HTR-8/SVneo (cell line): ENCODE measurements around the gene KMT5B.

ENCODE experiments used
- DNase-seq: peaks from one replicate; pipeline ENCODE4 v3.0.0; 2011; ENCODE audit warnings: low spot score, mixed read lengths; ENCODE audit not compliant: insufficient read length
- FAIRE-seq: peaks from 2 replicates; lab custom pipeline; 2011; peaks lifted over from hg19 to GRCh38; lab: Jason Lieb, UNC

KMT5B gene

DNA sequence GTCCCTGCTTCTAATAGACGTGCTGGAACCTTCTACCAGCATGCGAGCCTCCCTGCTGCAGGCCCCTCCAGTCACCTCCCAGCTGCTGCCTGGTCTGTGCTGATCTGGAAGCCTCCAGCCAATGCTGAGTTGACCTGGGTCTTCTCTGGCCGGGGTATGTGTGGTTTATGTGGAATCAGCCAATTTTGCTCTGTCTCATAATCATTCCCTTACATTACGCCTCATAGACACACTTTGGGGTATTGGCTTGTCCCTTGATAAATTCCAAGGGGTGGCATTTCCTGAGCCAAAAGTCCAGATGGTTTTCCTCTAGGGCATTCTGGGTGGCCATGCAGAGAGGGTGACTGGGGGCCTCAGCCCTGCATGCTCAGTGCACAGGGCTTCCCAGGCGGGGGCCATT is 8.3 kb upstream of the KMT5B start:
- DNase-seq (no peak), FAIRE-seq (no peak)

DNA sequence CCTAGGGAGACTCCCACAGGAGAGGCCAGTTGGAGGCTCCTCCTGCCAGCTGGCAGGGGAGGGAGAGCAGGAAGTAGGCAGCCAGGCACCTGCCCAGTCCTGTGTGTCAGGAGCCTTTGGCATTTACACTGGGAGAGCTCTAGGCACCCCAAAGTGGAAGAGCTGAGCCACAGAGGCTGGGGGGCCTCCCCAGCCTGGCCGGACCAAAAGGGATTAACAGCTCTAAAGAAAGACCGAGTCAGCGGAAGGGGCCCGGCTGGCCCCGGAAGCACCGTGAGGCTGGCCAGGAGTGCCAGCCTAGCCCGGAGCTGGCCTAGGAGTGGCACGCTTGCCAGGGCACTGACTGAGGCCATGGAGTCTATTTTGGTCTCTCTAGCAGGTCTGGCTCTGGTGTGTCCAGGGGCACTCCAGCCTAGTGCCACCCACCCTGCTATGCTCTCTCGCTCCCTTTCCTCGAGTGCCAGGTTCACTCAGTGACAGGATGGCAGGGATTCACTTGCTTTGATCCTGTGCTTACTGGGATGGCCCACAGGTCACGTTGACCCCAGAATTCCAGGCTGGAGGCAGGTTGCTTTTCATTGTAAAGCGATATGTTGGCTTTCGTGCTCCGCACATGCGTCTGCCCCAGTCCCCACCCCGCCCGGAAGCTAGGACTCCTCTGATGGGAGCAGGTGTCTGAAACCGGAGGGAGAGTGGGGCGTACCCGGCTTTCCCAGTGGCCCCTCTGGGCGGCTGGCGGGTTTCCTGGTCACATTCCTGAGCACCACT is 3.3 kb upstream of the KMT5B start:
- FAIRE-seq (no peak), DNase-seq (no peak)

DNA sequence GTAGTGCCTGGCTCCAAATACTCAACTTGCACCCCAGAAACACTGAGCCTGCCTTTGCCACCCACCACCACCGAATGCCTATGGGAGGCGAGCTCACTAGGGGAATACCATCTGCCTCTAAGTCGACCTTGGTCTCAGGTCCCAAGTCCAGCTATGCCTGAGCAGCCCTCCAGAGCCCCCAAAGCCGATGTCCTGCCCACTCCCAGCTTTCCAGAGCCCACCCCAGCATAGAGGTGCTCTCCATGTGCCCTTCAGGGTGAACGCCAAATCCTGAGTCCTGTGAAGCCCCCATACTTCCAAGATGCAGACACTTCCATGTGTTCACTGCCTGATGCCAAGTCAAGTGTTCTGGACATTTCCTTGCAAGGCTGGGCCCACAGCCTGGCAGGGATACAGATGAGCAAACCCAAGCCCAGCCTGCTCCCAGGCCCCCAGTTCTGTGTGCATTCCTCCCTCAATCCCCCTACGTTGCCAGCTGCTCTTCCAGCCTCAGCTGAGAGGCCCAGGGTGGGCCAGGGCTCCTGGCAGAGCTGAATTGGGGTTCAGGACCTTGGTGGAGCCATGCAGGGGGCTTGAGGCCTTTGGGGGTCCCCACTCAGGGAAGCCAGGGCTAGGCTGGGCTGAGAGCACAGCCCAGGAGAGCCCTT is 2.6 kb upstream of the KMT5B start:
- DNase-seq (no peak), FAIRE-seq (no peak)

DNA sequence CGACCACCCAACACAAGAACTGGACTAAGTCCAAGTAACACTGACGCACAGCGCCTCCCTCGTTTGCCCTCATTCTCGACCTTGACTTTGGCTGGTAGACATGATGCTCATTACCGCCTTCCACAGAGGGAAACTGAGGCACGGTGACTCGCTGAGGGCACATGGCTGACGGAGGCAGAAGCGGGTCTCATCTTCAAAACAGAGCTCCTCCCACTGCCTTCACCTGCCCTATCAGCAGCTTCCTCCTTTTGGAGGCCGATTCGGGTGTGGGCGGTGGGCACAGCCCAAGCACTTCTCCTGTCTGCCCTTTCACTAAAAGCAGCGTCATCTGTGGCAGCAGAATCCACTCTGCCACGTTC is 2.0 kb upstream of the KMT5B start:
- FAIRE-seq (peak; percentile 86), DNase-seq (no peak)

DNA sequence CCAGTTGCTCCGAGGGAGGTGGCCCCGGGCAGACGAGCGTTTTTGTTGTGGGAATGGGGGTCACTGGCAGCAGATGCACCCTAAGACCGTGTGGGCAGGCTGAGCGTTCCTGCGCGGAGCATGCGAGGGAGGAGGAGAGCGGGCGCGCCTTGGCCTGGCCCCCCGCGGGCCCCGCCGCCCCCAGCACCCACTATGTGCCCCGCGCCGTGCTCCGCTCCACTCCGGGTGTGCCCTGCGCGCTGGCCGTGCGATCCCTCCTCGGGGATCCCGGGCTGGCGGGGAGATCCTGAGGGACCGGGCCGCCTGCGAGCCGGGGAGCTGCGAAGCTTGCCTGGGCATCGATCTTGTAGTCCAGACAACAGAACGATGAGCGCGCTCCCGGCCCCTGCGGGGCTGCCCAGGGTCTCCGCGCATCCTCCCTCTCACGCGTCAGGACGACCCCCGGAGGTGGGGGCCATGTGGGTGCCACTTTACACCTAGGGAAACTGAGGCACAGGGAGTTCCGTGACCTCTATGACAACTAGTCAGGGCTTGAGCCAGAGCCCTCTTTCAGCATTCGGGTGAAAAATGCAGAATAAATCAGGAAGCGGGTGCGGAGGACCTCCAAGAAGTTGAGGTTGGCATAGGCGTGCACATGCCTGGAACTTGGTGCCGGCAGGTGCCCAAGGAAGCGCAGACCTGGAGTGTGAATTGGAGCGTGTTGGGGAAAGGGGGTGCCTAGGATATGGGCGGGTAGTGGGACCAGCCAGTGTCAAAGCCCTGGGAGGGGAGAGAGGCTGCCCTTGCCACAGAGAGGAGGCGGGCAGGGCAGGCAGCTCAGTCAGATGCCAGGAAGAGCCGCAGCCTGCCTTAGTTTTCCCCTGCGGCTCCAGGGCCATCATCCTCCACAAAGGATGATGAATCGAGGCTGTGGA is 1.3 kb upstream of the KMT5B start:
- peak; percentile 34 for DNase-seq
- peak; percentile 66 for FAIRE-seq

DNA sequence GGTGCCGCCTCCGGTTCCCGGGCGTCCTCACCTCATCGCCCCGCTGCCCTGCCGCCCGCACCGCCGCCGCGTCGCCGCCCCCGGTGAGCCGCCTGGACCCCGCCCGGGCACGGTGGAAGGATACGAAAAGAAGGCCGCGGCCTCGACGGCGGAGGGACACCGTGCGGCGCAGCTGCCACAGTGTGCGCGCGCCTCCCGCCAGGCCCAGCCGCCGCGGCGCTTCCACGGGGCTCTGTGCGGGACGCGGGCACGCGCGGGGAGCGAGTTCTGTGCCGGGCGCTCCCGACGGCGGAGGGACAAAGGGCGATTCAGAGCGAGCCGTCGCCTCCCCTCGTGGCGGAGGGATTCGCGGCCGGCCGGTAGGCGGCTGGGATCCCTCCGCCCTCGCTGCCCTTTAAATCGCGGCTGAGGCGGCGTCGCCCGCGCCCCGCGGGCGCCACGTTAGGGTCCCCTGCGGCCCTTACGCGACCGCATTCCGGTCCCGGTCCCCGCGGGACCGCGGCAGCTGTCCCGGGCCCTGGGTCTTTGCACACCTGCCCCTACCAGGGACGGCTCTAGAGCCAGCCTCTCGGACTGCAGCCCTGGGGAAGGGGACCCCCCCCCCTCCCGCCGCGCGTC is 568 bp upstream of the KMT5B start:
- peak; percentile 51 for FAIRE-seq
- DNase-seq = peak; percentile 90

DNA sequence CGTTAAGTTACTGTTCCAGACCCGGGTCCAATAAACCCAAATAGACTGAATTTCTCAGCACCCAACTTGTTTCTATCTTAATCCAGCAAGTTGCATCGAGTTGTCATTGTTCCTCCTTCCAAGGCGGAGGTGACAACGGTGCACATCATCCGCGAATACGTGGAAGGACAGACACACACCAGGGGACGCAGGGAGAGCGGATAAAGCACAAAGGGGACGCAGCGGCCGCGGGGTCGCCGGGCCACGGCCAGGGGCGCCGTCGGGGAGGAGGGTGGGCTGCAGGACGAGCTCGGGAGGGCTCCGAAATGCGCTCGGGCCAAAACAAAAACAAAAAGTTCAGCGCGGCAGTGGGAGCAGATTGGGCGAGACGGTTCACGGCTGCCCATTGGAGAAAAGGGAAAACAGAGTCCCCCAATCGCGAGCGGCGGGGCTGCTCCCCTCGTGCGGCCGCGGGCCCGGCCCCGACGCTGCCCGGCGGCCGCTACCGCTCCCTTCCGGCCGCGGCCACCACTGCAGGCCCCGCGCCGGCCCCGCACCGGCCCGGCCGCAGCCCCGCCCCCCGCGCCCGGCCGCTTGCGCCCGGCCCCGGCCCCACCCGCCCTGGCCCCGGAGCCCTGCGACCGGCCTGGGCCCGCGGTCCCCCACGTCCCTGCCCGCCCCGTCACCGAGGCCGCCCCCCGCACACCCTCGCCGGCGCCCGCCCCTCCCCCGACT is 518 bp downstream of the KMT5B start:
- peak; percentile 86 for DNase-seq
- FAIRE-seq = peak; percentile 80

DNA sequence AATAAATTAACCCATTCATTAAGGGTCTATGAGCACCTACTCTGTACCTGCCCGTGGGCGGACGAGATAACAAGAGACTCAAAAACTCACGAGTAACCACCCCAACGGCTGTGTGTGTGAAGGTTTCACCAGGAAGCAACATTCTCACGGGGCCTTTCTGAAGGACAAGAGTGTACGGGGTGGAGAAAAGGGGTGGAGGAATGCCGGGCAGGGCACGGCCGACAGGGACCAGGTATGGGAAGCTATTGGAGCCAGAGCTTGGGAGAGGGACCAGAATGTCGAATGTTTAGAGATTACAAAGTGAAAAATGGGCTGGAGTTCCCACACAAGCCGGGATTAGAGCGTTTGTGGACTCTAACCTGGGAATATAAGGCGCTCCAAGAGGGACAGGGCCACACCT is 1.6 kb downstream of the KMT5B start:
- DNase-seq (no peak), FAIRE-seq (no peak)

DNA sequence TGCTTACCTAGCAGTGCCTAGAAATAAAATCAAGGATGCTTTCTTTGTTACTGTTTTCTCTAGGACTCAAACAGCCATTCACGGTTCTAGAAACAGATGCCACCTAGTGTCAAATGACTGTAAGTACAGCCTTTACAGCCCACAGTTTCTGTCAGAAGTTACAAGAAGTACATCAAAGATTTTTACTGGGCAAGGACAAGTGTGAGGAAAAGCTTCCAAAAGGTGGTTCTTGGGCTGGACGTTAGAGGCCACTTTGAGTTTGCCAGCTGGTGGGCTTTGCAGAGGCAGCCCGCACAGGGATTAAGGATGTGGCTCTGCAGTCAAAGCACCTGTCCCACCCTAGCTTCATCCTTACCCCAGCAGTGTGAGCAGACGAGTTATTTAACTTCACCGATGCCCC is 6.9 kb downstream of the KMT5B start:
- peak; percentile 78 for FAIRE-seq
- DNase-seq = peak; percentile 82

DNA sequence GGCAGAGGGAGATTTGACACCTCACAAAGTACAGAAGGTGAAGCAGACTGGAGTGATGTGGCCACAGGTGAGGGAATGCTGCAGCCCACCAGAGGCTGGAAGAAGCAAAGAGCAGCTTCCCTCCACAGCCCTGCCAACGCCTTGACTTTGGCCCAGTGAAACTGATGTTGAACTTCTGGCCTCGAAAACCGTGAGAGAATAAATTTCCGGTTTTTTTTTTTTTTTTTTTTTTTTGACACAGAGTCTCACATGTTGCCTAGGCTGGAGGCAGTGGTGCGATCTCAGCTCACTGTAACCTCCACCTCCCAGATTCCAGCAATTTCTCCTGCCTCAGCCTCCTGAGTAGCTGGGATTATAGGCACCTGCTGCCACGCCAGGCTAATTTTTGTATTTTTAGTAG is 8.7 kb downstream of the KMT5B start:
- FAIRE-seq (no peak), DNase-seq (no peak)

DNA sequence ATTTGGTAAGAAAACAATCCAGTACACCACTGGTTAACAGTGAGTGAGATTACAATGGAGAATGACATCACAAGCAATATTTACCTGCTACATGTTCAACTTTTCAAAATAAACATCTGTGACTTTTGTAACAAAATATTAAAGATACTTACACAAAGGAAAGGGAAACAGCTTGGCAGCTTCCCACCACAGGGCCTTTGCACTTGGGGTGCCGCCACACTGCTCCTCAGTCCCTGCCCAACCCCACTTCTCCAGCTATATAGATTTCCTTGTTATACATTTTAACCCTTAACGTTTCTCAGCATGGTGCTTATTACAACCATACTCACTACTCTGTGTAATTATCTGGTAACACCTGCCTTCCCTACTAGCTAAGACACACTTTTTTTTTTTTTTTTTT is 10.9 kb downstream of the KMT5B start:
- no peak for DNase-seq
- no peak for FAIRE-seq

DNA sequence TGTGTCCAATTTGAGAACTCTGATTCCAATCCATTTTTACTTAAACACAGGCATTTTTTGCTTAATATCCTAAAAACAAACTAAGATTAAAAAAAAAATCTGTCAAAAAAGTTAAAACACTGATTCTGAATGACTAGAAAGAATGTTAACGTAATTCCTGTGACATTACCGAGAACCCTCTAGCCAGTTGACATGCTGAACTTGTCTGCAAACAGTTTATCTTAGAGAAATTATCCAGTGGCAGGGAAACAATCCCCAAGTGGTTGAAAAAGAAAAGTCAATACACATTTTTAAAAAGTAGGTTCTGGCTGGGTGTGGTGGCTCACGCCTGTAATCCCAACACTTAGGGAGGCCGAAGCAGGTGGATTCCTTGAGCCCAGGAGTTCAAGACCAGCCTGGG is 11.6 kb downstream of the KMT5B start:
- DNase-seq = no peak
- FAIRE-seq = no peak

DNA sequence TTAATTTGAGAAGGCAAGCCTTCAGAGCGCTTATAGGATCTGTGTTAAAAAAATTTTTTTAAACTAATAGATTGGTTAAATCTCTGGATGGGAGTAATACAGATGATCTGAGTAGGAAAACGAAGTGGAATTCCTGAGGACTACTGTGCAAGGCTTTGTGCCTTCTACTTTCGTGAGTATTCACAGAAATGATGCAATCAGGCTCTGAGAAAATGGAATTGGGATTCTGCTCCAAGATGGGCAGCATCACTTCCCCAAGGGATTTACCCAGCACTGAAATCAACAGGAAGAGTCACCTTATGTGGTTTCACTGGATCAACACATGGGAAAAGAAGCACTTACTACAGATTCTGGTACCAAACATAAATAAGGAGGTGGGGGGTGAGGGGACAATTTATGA is 12.5 kb downstream of the KMT5B start:
- DNase-seq (no peak), FAIRE-seq (no peak)

DNA sequence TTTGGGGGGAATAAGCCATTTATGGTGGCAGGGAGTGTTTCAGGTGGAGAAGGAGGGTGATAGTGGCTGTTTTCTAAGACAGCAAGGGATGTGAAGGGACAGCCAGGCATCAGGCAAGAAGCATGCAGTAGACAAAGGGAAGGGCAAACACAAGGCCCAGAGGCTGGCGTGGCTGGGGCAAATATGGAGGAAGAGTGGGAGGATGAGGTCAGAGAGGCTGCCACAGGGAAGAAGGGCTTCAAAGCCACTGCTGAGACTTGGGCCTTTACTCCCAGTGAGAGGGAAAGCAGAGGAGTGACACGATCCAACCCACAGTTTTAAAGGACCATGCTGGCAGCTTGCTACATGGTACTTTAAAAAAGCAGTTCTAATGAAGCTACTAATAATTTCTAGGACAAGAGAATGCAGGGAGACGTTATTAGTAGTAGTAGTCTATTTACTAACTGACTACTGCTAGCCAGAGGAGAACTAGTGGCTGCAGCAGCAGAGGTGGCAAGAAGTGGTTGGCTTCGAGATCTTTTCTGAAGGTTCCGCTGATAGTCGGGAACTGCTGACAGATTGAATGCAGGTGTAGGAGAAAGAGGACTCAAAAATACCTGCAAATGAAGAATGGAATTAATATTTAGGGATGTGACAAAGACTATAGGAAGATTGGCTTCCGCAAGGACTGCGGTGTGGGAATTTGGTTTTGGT is 13.7 kb downstream of the KMT5B start:
- FAIRE-seq (no peak), DNase-seq (no peak)

DNA sequence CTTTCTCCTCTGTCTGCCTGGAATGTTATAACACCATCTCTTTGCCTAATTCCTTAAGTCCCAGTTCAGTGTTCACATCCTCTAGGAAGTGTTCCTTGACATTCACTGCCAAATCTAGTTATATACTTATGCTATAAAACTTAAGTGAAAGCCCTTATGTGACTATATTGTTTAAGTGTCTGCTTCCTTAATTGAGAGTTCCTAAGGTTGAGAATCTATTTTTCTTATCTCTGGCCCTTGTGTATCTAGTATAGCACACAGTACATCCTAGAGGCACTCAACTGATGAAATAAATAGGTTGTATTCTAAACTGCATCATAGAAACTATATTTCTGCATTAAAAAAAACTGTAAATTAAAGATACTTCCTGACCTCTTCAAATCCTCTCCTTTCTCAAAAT is 16.9 kb downstream of the KMT5B start:
- FAIRE-seq (no peak), DNase-seq (no peak)

DNA sequence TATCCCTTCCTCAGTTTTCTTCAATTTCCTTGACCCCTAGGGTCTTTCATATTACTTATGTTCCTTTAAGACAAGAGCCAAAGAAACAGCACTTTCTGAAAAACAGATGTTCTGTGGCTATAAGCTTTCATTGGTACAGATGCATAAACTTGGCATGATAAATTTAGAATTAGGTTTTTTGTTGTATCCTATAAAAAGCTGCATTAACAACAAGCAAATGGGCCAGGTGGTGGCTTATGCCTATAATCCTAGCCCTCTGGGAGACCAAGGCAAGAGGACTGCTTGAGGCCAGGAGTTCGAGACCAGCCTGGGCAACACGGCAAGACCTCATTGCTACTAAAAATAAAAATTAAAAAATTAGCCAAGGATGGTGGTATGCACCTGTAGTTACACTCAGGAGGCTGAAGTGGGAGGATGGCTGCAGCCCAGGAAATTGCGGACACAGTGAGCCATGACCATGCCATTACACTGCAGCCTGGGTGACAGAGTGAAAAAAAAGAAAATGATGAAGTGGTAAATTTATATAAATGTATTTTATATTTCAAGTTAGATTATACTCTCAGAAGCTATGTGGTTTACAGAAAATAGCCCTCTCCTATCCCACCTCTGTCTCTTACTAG is 18.3 kb downstream of the KMT5B start:
- no peak for FAIRE-seq
- no peak for DNase-seq

DNA sequence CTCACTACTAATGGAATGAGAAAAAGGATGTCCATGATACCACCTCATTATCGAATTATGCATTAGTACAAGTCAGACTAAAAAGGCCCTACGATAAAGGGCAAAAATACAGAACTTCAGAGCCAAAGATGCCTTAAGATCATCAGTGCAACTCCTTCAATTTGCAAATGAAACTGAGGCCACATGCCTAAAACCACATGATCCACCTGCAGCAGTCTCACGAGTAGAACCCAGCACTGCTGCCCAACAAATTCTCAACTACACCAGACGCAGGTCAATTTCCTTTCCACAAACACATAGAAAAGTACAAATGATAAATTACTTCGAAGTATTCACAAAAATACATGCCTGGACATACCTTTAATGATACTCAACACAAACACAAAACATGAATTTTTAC is 20.1 kb downstream of the KMT5B start:
- no peak for FAIRE-seq
- no peak for DNase-seq

DNA sequence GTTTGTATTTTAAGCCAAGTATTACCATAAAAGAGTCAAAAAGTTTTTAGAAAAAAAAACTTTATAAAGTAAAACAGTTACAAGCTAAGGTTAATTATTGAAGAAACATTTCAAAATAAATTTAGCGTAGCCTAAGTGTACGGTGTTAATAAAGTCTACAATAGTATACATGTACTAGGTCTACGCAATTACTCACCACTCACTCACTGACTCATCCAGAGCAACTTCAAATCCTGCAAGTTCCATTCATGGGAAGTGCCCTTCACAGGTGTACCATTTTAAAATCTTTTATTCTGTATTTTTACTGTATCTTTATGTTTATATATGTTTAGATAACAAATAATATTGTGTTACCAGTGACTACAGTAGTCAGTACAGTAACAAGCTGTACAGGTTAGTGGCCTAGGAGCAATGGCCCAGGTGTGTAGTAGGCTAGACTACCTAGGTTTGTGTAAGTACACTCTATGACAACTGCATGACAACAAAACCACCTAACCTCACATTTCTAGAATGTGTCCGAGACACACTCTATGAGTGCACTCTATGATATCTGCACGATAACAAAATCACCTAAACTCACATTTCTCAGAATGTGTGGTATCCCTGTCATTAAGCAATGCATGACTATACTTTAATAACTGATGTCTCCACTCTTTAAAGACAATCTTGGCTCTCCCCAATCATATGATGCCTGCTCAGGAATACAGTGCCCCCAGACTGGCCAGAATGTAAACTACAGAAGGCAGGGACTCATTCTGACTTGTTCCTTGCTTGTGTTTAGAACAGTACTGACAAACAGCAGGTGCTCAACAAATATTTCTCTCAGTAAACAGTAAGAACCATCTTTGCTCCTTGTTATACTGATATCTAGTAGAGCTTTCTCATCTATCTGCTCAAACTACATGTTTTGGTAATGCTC is 21.2 kb downstream of the KMT5B start:
- DNase-seq = no peak
- peak; percentile 67 for FAIRE-seq
